IMR-90 (cell line): ENCODE measurements around the gene TENT5C. TPM values are rescaled to one million over a fixed set of nuclear protein-coding genes. Genes with fewer than 3 reads are reported as not detected.
A peak's percentile ranks its signal among the peaks of the same experiment; 100 is the strongest.

ENCODE experiments used
- ATAC-seq: fragments of 200-7000 bp; cut with Tn5 transposase; 2 replicates; pipeline ENCODE4 v1.9.1; 2020; ENCODE audit warnings: low read depth, mild to moderate bottlenecking, moderate library complexity
- BruUV-seq: library from RNA; stranded (reverse); fragments of 400-500 nt; replicated peaks from 2 replicates; lab custom pipeline; 2021; lab: Mats Ljungman, UMichigan
- CTCF ChIA-PET: fragments of 300-600 bp; formaldehyde crosslinking; extraction: SDS; loops from one replicate; lab custom pipeline; 2021; ENCODE audit warnings: antibody characterized with exemption; lab: Yijun Ruan, JAX
- POLR2A ChIA-PET: fragments of 300-600 bp; sonication (Branson Sonifier 250); formaldehyde crosslinking; loops from one replicate; lab custom pipeline; 2022; ENCODE audit warnings: antibody characterized with exemption; ENCODE audit not compliant: unreplicated experiment; lab: Charles Lee
- DNase-seq: peaks from one replicate; pipeline ENCODE4 v3.0.0; 2013
- H2AFZ ChIP-seq: replicated peaks from 2 replicates; pipeline ENCODE3; 2013; ENCODE audit warnings: low read length, mild to moderate bottlenecking; ENCODE audit not compliant: poor library complexity
- H2AK5ac ChIP-seq: 2 replicates; pipeline ENCODE4 v1.6.1; 2013; ENCODE audit warnings: low read depth, low read length, inconsistent platforms
- H2AK9ac ChIP-seq: replicated peaks from 2 replicates; pipeline ENCODE3; 2013; ENCODE audit warnings: mild to moderate bottlenecking, low read depth, low read length, moderate library complexity; ENCODE audit not compliant: poor library complexity
- H2BK120ac ChIP-seq: 2 replicates; pipeline ENCODE4 v1.6.1; 2013; ENCODE audit warnings: low read depth, low read length, inconsistent platforms
- H2BK15ac ChIP-seq: 3 replicates; pipeline ENCODE4 v1.6.1; 2013; ENCODE audit warnings: low read depth, low read length, inconsistent platforms
- H2BK20ac ChIP-seq: 2 replicates; pipeline ENCODE4 v1.6.1; 2013; ENCODE audit warnings: low read depth, mild to moderate bottlenecking, inconsistent platforms, low read length, moderate library complexity
- H2BK5ac ChIP-seq: 2 replicates; pipeline ENCODE4 v1.6.1; 2013; ENCODE audit warnings: mild to moderate bottlenecking, low read depth, low read length, inconsistent platforms; ENCODE audit not compliant: poor library complexity, severe bottlenecking
- H3K14ac ChIP-seq: replicated peaks from 2 replicates; pipeline ENCODE4 v1.6.1; 2013; ENCODE audit warnings: low read depth, low read length, inconsistent platforms
- H3K18ac ChIP-seq: 2 replicates; pipeline ENCODE4 v1.6.1; 2013; ENCODE audit warnings: low read depth, low read length, control low read depth
- H3K23ac ChIP-seq: 2 replicates; pipeline ENCODE4 v1.6.1; 2013; ENCODE audit warnings: low read depth, low read length, inconsistent platforms
- H3K27ac ChIP-seq: 2 replicates; pipeline ENCODE4 v1.5.1; 2013; ENCODE audit warnings: mild to moderate bottlenecking, control low read depth, low read length; ENCODE audit not compliant: insufficient read depth
- H3K27me3 ChIP-seq: 2 replicates; pipeline ENCODE4 v1.6.1; 2013; ENCODE audit warnings: low read length; ENCODE audit not compliant: control insufficient read depth, insufficient read depth
- H3K36me3 ChIP-seq: 2 replicates; pipeline ENCODE4 v1.6.1; 2013; ENCODE audit warnings: low read length, mixed read lengths; ENCODE audit not compliant: control insufficient read depth, insufficient read depth
- H3K4ac ChIP-seq: 2 replicates; pipeline ENCODE4 v1.6.1; 2013; ENCODE audit warnings: low read depth, low read length, inconsistent platforms
- H3K4me1 ChIP-seq: 2 replicates; pipeline ENCODE4 v1.6.1; 2013; ENCODE audit warnings: low read length, mixed read lengths; ENCODE audit not compliant: control insufficient read depth, insufficient read depth
- H3K4me2 ChIP-seq: 2 replicates; pipeline ENCODE4 v1.6.1; 2013; ENCODE audit warnings: low read depth, mild to moderate bottlenecking, control low read depth, low read length, moderate library complexity
- H3K4me3 ChIP-seq: 2 replicates; pipeline ENCODE4 v1.5.1; 2013; ENCODE audit warnings: low read depth, mild to moderate bottlenecking, control low read depth, low read length, moderate library complexity; ENCODE audit not compliant: insufficient read depth
- H3K56ac ChIP-seq: 2 replicates; pipeline ENCODE4 v1.6.1; 2013; ENCODE audit warnings: low read length, inconsistent platforms; ENCODE audit not compliant: insufficient read depth; ENCODE audit errors: extremely low read depth
- H3K79me1 ChIP-seq, 2 experiments: 2 replicates each; pipeline ENCODE4 v1.6.1; 2013; ENCODE audit warnings: low read length in 2 of 2, inconsistent platforms in 1 of 2, low read depth in 1 of 2
- H3K9ac ChIP-seq: 2 replicates; pipeline ENCODE4 v1.6.1; 2013; ENCODE audit warnings: low read depth, low read length, control low read depth
- H3K9me1 ChIP-seq: 2 replicates; pipeline ENCODE4 v1.6.1; 2013; ENCODE audit warnings: low read length, inconsistent platforms; ENCODE audit not compliant: insufficient read depth
- H3K9me3 ChIP-seq: 2 replicates; pipeline ENCODE4 v1.6.1; 2013; ENCODE audit warnings: low read length; ENCODE audit not compliant: control insufficient read depth, insufficient read depth
- H4K20me1 ChIP-seq: 2 replicates; pipeline ENCODE4 v1.6.1; 2013; ENCODE audit warnings: low read length, inconsistent platforms; ENCODE audit not compliant: insufficient read depth
- H4K5ac ChIP-seq: 2 replicates; pipeline ENCODE4 v1.6.1; 2013; ENCODE audit warnings: mild to moderate bottlenecking, low read depth, low read length, control low read depth
- H4K8ac ChIP-seq, 2 experiments: 2 replicates each; pipeline ENCODE4 v1.6.1; 2013; ENCODE audit warnings: low read depth in 2 of 2, low read length in 2 of 2, control low read depth in 1 of 2, inconsistent platforms in 1 of 2
- H4K91ac ChIP-seq: 2 replicates; pipeline ENCODE4 v1.6.1; 2013; ENCODE audit warnings: low read depth, low read length, inconsistent platforms; ENCODE audit not compliant: insufficient read depth
- BHLHE40 ChIP-seq: fragments of 150-350 bp; IDR thresholded peaks from 2 replicates; pipeline ENCODE4 v1.6.1; 2016; ENCODE audit warnings: mild to moderate bottlenecking, low read depth, low read length
- CHD1 ChIP-seq: IDR thresholded peaks from 2 replicates; pipeline ENCODE4 v1.6.1; 2012; ENCODE audit warnings: low read depth, low read length, improper control_type of control experiment
- FOS ChIP-seq: fragments of 150-350 bp; IDR thresholded peaks from 2 replicates; pipeline ENCODE4 v1.6.1; 2016; ENCODE audit warnings: low read depth, low read length
- WGBS, 2 experiments: methylation state at CpG; one replicate each; pipeline versions ENCODE4 v1.1.5 to v1.1.7; 2013; ENCODE audit warnings: missing lambda C conversion rate in 2 of 2; ENCODE audit not compliant: insufficient read length in 1 of 2; ENCODE audit errors: extremely low coverage in 2 of 2; 5-methylcytosine and 5-hydroxymethylcytosine counted together
- dilution Hi-C: fragments of 300-500 bp; cut with HindIII; formaldehyde crosslinking; loops from one replicate; pipeline ENCODE4 v1.14.3; 2018; ENCODE audit warnings: low sequenced_read_pairs; ENCODE audit not compliant: unreplicated experiment
- in situ Hi-C: fragments of 300-500 bp; cut with MboI; formaldehyde crosslinking; loops from 3 replicates; pipeline ENCODE4 v1.14.3; 2019; ENCODE audit warnings: low sequenced_read_pairs, inconsistent platforms, mixed read lengths
- intact Hi-C: fragments of 100-400 bp; cut with micrococcal nuclease; formaldehyde crosslinking; loops from 2 replicates; pipeline ENCODE4 v1.10.0; 2022
- polyA plus RNA-seq, 3 experiments: library from polyadenylated mRNA; depleted of rRNA; stranded (reverse); fragments of >200 nt; gene quantifications; 2 replicates each; pipeline ENCODE4 v1.2.3, GENCODE V29; 2012; ENCODE audit warnings: low replicate concordance in 1 of 3
- total RNA-seq: library from RNA; depleted of rRNA; stranded (reverse); fragments of >200 nt; gene quantifications from 2 replicates; pipeline ENCODE4 v1.2.3, GENCODE V29; 2012
- TF ChIP-seq, protein P1 (sequence below): conservative IDR thresholded peaks from 2 replicates; pipeline ENCODE4 v1.5.1; 2012; ENCODE audit warnings: mild to moderate bottlenecking, low read depth, low read length, improper control_type of control experiment

Gene TENT5C
- total and polyA plus RNA-seq, 2 of the 4 experiments (the other 2 are of a cell fraction): 1.5 to 4.1 TPM

DNA sequence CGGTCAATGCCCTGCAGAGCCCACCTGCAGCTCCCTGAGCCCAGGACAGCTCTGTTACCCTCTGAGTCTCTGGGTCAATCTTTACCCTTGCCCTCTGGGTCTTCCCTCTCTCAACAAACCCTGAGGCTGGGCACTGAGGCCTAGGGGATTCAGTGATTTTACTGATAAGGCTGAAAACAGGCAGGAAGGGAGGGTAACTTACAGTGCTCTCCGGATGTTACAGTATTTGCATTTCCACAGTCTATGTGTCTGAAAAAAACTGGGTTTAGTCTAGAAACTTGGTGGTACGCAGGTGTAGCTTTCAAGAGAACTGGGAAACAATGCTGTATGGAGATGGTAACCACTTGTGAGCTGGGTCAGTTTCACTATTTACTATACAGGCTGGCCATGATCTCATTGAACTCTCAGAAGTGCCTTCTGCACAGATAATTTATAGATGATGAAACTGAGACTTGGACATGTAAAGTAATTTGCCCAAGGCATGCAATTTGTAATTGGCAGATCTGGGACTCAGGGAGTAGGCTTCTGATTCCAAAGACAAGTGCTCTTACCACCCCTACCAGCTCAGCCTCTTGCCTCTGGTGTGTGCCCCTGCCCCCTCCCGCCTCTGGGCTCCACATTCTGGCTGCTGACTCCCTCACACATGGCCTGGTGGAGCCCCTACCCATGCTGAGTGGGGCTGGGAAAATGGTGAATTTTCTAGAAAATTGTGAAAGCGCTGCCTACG, 48.8 kb downstream of the TENT5C start:
- Histone ChIP-seq H3K4ac (no peak overlapping the region), H3K18ac (no peak overlapping the region), H3K9me3 (no peaks in the 10 kb centered on the region; the same call in 1 of the 2 replicates), H3K4me3 (no peak overlapping the region), H2BK5ac (no peak overlapping the region), H3K27ac (no peak overlapping the region), H3K79me1 (no peaks in the 10 kb centered on the region), H2BK15ac (no peak overlapping the region), H3K4me2 (no peak overlapping the region), H2BK20ac (no peak overlapping the region), H4K20me1 (no peaks in the 10 kb centered on the region), H3K27me3 (no peaks in the 10 kb centered on the region), H4K8ac (no peak overlapping the region), H2AK5ac (no peak overlapping the region), H2AK9ac (no peak overlapping the region), H3K9me1 (0 out of 2 replicates have a peak, but pooled peaks cover 4% of the 10 kb centered on the region), H4K91ac (no peak overlapping the region), H3K4me1 (peaks cover 11% of the 10 kb centered on the region), H3K14ac (no peak overlapping the region; the same call in 1 of the 2 replicates), H3K36me3 (no peaks in the 10 kb centered on the region), H4K5ac (no peak overlapping the region), H2BK120ac (no peak overlapping the region), H3K56ac (no peak overlapping the region), H3K23ac (no peak overlapping the region), H3K9ac (no peak overlapping the region), H2AFZ (no peak overlapping the region)
- in situ Hi-C loops: no loop called here
- dilution Hi-C loops: no loop called here
- ChIA-PET CTCF (interaction anchor here (1.2 kb wide), 1 partner anchor 240 kb away, joined by 3 read pairs; no protein-coding TSS in a partner anchor), POLR2A (no interaction called here)
- no peak for TF ChIP-seq FOS
- TF ChIP-seq, protein P1, sequence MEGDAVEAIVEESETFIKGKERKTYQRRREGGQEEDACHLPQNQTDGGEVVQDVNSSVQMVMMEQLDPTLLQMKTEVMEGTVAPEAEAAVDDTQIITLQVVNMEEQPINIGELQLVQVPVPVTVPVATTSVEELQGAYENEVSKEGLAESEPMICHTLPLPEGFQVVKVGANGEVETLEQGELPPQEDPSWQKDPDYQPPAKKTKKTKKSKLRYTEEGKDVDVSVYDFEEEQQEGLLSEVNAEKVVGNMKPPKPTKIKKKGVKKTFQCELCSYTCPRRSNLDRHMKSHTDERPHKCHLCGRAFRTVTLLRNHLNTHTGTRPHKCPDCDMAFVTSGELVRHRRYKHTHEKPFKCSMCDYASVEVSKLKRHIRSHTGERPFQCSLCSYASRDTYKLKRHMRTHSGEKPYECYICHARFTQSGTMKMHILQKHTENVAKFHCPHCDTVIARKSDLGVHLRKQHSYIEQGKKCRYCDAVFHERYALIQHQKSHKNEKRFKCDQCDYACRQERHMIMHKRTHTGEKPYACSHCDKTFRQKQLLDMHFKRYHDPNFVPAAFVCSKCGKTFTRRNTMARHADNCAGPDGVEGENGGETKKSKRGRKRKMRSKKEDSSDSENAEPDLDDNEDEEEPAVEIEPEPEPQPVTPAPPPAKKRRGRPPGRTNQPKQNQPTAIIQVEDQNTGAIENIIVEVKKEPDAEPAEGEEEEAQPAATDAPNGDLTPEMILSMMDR: no peak
- no peak for TF ChIP-seq CHD1
- TF ChIP-seq BHLHE40: no peak
- WGBS, 2 experiments: 73% methylated on average over 3 of the region's 6 CpGs; no CpG with 5 or more reads in 1 of the 2 experiments
- DNase-seq: no peak
- intact Hi-C loops: no loop called here
- peak; percentile 30; the same call in 1 of the 2 replicates for ATAC-seq
- no TSS peak for BruUV-seq
